ENCODE results near the gene ANKRD39.

DNA sequence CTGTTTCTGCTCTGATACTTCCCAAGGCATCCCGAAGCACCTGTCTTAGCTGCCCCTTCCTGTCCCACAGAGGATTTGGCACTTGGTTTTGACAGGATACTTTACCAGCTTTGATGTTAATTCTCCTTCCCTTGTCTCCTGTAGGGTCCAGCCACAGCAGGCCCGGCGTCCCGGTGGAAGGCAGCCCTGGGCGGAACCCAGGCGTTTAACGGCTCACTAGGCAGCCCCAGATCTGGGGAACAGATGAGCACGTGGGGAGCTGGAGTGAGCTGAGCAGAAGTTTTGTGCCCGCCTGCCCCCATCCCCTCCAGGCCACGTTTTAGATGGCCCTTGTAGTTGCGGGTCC, 25.4 kb downstream of the ANKRD39 start:
- TF ChIP-seq EZH2 (IDR thresholded peaks at IDR 0.05; ENCODE audit: low read depth, low read length, severe bottlenecking): no peak
- TF ChIP-seq, protein P1, sequence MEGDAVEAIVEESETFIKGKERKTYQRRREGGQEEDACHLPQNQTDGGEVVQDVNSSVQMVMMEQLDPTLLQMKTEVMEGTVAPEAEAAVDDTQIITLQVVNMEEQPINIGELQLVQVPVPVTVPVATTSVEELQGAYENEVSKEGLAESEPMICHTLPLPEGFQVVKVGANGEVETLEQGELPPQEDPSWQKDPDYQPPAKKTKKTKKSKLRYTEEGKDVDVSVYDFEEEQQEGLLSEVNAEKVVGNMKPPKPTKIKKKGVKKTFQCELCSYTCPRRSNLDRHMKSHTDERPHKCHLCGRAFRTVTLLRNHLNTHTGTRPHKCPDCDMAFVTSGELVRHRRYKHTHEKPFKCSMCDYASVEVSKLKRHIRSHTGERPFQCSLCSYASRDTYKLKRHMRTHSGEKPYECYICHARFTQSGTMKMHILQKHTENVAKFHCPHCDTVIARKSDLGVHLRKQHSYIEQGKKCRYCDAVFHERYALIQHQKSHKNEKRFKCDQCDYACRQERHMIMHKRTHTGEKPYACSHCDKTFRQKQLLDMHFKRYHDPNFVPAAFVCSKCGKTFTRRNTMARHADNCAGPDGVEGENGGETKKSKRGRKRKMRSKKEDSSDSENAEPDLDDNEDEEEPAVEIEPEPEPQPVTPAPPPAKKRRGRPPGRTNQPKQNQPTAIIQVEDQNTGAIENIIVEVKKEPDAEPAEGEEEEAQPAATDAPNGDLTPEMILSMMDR (IDR thresholded peaks at IDR 0.05; ENCODE audit: control extremely low read depth in 1 of 3, insufficient read depth in 1 of 3, low read depth in 1 of 3, low read length in 3 of 3): no peak
- no peak for TF ChIP-seq SP2 (IDR thresholded peaks at IDR 0.05; ENCODE audit: low read length)
- TF ChIP-seq POLR2A (IDR thresholded peaks at IDR 0.05; ENCODE audit: control extremely low read depth in 1 of 2, low read depth in 2 of 2, low read length in 2 of 2): no peak

All from H1 (cell line).